Glomerular endothelial cell (primary cell): ENCODE measurements around the gene MMP19. TPM values are rescaled to one million over a fixed set of nuclear protein-coding genes. Genes with fewer than 3 reads are reported as not detected.
A peak's percentile ranks its signal among the peaks of the same experiment; 100 is the strongest.
"Not testable (repeated sequence)": the region's sequence is repeated elsewhere in the genome, so short reads cannot be mapped to it uniquely, and the experiment has no call there.

Experiments used
- DNase-seq: peaks from one replicate; pipeline ENCODE4 v3.0.0-alpha.2; 2011; ENCODE audit warnings: low read depth, low spot score; ENCODE audit errors: extremely low read depth
- total RNA-seq: library from RNA; depleted of rRNA; stranded (reverse); fragments of >200 nt; gene quantifications from 2 replicates; pipeline ENCODE4 v1.2.3, GENCODE V29; 2015

MMP19 gene
- total RNA-seq, 1 donor from 2014 or later: 0.99 TPM

DNA sequence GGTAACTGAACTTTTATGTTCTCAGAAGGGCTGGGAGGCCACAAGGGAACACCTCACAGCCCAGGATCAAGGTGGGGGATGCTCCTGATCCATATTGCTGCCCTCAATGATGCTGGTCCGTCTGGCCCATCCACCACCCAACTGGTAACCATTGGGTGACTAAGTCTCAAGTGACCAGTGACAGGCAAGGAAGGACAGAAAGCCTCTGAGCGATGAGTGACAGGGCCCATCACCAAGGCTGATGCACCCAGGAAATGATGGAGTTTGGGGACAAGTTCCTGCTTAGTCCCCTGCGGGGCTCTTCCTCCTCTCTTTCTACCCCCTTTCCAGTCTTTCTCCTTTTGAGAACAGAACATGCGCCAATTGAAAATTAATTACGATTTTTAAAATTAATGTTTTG lies 2.6 kb upstream of the MMP19 start:
- no peak for DNase-seq

DNA sequence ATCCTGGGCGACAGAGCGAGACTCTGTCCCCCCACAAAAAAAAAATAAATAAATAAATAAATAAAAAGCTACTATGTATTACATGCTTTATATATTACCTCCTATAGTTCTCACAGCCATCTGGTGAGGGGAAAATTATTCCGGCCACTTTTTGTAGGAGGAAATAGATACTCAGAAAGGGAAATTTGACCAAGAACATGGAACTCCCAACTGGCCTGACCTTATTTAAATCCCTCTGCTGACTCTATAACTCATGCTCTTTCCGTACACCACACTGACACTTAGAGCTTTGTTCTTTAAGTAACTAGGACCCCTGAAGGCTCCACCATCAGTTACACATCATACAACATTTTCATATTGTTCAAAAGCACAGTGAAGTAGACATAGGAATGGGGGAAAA lies 2.2 kb upstream of the MMP19 start:
- DNase-seq: no peak

DNA sequence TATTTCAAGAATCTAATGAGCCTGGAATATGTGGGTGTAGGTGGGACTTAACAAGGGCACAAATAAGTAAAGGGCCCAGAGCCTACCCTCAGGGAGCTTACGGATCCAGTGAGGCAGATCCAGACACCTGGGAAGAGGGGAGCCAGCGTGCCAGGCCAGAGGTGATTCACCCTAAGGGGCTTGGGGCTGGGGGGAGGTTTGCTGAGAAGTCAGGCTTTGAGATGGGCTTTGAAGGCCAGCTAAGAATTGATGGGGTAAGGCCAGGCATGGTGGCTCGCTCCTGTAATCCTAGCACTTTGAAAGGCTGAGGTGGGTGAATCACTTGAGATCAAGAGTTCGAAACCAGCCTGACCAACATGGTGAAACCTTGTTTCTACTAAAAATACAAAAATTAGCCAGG lies 695 bp upstream of the MMP19 start:
- DNase-seq: no peak

DNA sequence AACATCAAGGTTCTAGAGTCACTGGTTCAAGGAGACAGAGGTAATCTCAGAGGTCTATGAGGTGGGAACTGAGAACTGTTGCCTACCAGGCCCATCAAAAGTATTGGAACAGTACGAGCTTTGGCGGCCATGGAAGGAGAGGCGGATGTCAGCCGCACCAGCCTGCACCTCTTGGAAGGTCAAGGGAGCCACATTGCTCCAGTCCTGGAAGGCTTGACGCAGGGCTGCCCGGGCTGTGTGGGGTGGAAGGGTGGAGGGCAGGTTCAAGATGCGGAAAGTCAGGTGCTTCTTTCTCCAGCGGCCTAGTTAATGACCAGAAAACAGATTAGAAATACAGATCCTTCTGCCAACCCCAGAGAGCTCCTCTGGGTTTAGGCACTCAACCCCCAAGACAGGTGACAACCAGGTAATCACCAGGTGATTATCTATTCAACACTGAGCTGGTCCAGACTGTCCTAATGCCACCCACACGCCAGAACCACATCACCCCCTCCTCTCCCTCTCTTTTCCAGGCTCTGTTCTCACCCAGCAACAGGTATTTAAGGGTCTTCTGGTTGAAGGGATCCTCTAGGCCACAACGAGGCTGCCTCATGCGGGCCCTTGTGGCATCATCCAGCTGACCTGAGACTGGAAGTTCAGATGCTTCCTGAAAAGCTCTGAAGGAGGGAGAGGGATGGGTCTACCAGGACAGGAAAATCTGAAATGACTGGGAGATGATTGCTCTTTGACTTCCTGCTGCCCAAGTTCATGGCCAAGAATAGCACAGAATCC lies 2.0 kb downstream of the MMP19 start:
- DNase-seq: no peak

GRCh38 chr12:55839345-55840140 lies 3.2 kb downstream of the MMP19 start:
- DNase-seq: no peak

GRCh38 chr12:55838361-55838760 lies 4.4 kb downstream of the MMP19 start:
- DNase-seq: no peak

DNA sequence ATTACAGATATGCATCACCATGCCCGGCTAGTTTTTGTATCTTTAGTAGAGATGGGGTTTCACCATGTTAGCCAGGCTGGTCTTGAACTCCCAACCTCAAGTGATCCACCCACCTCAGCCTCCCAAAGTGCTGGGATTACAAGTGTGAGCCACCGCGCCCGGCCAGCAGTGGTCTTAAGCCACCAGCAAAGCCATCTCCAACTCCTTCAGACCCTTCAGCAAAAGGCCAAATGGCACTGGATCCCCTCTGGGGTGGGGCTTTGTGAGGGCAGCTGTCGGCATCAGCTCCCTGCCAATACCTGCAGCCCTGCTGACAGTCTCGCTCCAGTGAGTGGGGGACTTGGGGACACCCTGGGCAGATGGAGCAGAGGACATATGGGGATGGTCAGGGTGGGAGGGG lies 8.3 kb downstream of the MMP19 start:
- not testable (repeated sequence) for DNase-seq

- no peak for DNase-seq
Measured at GRCh38 chr12:55833056-55833455, 9.7 kb downstream of the MMP19 start.

- no peak for DNase-seq
Measured at GRCh38 chr12:55831447-55831815, 11.3 kb downstream of the MMP19 start.

DNA sequence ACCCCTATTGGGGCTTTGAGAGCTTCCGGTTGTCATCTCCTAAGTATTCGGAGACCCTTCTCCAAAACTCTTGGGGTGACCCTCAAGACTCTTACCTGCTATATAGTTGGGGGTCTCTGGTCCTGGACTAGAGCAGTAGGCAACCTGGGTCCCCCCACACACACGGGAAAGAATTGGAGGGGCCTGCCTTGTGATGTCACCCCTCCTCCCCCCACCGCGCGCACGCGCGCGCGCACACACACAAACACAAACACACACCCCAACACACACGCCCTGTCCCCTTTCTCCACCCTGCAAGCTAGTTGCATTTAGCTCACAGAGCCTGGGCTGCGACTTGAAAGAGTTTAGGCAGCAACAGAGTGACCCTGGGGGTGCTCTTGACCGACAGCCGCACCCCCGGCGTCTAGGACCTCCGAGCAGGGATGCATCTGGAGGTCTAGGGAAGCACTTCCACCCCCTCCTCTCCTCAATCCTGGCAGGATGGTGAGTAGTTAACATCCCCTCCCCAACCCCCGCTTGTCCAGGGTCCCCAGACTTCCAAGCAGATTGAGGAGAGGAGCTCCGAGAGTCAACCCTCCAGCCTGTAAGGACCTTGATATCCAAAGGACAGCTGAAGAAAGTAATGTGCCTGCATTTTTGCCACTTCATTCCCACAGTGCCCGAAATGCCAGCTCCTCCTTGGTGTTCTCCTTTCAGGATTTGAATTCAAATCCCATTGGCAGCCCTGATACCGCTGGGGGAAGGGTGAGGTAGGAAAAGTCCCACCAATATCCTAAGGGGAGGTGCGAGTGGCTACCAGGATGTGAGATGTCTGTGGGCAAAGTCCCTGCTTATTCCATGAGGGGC lies 11.9 kb downstream of the MMP19 start:
- DNase-seq: no peak

DNA sequence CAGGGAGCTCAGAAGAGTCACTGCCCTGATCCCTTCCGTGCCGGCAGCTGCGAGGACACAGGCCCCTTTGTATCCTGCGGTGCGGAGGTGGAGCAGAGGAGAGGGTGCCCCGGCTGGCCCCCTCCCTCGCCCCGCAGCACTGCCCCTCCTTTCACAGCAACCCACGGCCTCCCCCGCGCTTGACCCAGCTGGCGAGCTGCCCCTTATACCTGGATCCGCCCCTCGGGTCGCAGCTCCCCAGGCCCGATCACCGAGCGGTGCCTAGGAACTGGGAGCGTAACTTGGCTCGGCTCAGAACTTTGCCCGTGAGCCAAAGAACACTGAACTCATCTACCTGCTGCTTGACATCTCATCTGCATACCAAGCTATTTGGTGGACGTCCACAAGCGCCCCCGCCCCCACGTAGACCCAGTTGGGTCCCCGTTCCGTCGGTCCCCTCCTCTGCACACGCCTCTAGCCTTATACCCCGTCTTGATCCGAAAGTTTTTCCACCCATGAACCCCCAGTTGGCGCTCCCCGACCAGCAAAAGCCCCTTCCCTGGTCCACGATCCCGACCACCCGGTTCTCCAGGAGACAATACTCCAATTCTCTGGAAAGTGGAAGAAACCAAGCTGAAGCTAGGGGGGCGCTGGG lies 12.7 kb downstream of the MMP19 start:
- DNase-seq: no peak

DNA sequence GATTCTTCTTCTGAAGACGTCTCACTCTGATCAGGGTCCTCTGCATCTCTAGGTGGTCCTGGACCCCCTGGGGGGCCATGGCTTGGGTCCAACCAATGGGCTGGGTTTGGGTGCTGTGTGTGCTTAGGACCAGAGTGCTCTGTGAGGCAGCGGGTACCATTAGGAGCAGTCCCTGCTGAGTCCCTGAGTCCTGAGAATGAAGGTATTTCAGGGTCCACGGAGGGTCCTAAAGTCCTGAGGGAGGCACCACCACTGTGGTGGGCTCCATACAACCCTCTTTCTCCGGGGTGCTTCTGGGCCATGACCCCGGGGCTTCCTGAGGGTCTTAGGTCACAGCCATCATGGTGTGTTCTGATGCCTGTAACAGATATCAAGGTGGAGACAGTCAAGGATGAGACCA lies 14.4 kb downstream of the MMP19 start:
- DNase-seq: no peak

GRCh38 chr12:55827806-55828205 lies 14.9 kb downstream of the MMP19 start:
- DNase-seq: no peak

DNA sequence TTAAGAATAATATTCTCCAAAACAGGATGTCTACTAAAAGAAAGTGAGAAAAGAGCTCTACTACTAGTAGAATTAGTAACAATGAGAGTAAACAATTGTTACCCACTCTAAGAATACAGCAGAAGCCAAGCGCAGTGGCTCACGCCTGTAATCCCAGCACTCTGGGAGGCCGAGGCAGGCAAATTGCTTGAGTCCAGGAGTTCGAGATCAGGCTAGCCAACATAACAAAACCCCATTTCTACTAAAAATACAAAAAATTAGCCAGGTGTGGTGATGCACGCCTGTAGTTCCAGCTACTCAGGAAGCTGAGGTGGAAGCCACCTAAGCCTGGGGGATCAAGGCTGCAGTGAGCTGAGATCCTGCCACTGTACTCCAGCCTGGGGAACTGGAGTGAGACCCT lies 18.0 kb downstream of the MMP19 start:
- no peak for DNase-seq

- no peak for DNase-seq
Measured at GRCh38 chr12:55823419-55823818, 19.3 kb downstream of the MMP19 start.

- DNase-seq: no peak
Measured at GRCh38 chr12:55822228-55822627, 20.5 kb downstream of the MMP19 start.

DNA sequence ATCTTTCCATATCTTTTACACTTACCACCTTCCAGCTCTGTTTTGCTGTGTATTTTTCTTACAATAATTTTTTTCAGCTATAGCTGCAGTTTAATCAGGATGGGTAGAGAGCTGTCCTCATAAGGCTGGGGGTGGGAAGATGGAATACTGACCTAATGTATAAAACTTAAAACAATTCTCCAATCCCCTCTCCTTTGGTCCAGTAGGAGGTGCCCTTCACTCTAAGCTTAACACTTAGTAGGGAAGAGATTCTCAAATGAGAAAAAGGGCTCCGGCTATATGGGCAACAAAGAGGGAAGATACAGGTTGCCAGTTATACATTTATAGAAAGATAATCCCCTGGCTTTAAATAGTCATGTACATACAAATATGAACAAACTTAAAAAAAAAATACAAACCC lies 22.1 kb downstream of the MMP19 start:
- DNase-seq: no peak

DNA sequence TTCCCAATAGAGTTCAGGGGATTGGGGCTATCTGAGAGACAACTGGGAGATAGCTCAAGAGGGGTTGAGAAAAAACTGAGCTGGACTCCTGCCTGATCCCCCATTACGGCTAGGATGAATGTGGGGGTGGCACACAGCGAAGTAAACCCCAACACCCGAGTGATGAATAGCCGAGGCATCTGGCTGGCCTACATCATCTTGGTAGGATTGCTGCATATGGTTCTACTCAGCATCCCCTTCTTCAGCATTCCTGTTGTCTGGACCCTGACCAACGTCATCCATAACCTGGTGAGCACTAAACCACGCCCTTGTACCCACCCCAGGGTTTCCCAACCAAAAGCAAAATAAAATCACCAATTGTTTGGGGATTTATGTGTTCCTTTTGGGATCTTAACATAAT lies 23.9 kb downstream of the MMP19 start:
- no peak for DNase-seq

DNA sequence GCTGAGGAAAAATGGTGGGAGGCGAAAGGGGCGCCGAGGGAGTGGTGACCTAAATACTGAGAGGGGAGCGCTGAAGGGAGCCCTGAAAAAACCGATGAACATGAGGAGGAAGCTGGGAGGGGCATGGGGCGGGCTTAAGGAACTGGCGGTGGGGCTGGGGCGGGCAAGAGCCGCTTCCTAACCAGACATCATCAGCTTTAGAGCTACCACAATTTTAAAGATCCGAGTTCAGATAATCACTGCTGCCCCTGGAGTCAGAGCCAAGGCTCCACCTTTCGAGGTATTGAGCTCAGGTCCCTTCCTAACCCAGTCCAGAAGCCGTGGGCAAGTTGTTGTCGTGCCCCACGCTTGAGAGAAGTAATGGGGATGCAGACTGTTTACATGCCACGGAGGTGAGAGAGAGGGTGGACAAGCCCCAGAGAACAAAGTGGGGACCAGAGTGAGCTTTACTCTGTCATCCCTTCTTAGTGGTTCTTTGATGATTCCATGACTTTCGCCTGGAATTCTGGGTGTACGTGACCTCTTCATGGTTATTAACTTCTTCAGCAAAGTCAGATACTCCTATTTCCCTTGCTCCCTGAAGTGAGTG lies 24.5 kb downstream of the MMP19 start:
- DNase-seq: no peak

DNA sequence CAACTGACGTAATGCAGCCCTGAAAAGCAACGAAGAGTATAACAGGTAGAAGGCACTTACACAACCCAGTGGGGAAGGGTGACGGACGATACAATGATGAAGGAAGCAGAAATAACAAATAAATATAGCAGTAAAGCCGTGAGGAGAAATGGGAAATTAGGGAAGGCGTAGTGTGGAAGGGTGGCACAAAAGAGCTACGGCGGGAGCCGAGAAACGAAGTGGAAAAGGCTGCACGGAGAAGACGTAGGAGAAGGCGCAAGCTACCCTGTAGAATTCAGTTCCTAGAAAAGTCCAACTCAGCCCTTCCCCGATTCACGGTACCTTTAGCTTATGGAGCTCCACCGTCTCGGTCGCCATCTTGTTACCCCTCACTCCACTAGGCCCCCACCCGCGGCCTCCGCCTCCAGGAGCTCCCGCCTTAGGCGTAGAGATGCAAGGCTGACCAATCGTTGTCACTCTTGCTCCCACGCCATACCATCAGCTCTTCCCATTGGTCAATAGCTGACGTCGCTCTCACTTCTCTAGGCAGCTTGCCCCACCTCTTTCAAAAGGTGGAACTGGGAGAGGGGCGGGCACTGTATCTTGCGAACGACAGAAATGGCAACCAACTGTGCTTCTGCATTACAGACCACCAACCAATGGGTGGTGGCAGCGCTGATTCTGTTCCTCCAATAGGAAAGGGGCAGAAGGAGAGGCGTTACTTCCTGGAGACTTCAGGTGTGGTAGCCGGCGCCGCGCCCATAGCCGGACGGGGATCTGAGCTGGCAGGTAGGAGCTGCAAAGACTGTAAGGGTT lies 25.2 kb downstream of the MMP19 start, which contains the start of the genes ORMDL2 and SARNP:
Gene ORMDL2 (plus strand): TSS at position 697 of the 795 bp plus-strand sequence. CDS start 959 bp downstream, outside the sequence.
Gene SARNP (minus strand): TSS at position 380 of the 795 bp plus-strand sequence. CDS start 23 bp downstream, at position 357.
- DNase-seq: peak; percentile 100
